Measurements from ENCODE around the gene HS3ST6.
A peak's percentile ranks its signal among the peaks of the same experiment; 100 is the strongest.
"Not testable (repeated sequence)": the region's sequence is repeated elsewhere in the genome, so short reads cannot be mapped to it uniquely, and the experiment has no call there.

The HS3ST6 gene

GRCh38 chr16:1946495-1947368 lies 28.5 kb upstream of the HS3ST6 start:
- no peak for DNase-seq

DNA sequence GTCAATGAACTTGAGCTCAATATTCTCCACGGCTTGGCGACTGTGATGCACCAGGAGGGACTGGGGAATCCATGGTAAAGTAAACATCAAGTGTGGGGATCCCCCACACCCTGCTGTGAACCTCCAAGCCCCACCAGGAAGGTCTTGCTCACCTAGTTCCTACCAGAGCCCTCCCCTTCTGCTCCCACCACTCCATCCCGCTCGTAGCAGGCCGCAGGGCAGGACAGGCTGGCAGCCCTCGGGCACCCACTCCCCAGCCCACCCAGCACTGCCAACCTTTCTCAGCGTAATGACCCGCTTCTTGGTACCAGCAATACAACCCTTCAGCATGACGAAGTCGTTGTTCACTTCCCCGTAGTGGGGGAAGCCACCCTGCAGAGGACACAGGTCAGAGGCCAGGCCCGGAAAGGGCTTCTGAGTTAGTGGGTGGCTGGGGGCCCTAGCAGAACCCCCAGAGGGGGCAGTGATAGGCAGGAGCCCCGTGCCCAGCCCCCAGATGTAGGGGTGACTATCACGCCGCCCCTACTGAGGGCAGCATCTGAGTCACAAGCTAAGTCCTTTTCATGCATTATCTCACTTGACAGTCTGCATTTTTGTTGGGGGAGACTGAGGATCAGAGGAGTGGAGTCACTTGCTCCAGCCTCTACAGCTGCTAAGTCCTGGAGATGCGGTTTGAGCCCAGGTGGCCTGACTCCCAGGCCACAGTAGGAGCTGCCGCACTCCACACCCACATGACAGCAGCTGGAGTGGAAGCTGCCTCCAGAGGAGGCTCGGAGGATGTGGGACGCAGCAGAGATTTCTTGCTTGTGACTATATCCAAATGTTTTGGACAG lies 27.6 kb upstream of the HS3ST6 start:
- no peak for DNase-seq

- no peak for DNase-seq
Measured at GRCh38 chr16:1944612-1945199, 26.5 kb upstream of the HS3ST6 start.

DNA sequence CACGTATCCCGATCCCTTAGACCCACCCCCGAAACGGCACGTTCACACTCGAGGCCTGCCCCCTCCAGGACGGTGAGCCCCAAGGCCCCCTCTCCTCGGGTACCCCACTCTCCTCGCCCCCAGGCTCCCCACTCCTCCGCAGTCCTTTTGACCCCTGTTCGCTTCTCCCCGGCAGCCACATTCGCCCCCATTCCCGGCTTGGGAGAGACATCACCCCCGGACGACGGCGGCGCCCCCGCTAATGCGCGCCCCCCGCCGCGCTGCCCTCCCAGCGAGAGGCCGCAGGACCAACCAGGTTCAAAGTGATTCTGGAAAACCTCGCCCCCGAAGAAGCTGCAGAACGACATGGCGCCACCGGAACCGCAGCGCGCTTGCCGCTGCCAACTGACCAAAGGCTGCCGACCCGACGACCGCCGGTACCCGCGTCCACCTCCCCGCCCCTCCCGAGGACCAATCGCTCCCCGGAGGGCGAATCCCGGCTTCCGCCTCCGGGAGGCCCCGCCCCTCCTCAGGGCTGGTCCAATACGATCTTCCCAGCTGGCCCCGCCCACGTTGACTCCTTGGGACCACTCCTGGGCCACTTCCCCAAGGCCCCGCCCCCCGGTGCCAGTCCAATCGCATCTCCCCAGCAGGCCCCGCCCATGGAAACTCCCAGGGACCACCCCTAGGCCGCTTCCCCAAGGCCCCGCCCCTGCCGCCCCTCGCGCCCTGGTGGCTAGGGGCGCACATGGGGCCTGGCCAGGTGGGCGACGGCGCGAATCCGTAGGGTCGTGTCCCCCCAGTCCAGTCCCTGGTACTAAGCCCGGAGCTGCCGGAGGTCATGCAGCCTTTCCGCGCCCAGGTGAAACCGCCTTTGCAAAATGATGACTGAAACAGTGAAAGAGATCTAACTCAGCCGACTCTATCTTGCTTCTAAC lies 24.9 kb upstream of the HS3ST6 start, which contains the start of gene MSRB1:
MSRB1 (minus strand) TSS at position 390 of the 917 bp plus-strand sequence; CDS start at position 347, 43 bp downstream.
- DNase-seq: peak; percentile 99

DNA sequence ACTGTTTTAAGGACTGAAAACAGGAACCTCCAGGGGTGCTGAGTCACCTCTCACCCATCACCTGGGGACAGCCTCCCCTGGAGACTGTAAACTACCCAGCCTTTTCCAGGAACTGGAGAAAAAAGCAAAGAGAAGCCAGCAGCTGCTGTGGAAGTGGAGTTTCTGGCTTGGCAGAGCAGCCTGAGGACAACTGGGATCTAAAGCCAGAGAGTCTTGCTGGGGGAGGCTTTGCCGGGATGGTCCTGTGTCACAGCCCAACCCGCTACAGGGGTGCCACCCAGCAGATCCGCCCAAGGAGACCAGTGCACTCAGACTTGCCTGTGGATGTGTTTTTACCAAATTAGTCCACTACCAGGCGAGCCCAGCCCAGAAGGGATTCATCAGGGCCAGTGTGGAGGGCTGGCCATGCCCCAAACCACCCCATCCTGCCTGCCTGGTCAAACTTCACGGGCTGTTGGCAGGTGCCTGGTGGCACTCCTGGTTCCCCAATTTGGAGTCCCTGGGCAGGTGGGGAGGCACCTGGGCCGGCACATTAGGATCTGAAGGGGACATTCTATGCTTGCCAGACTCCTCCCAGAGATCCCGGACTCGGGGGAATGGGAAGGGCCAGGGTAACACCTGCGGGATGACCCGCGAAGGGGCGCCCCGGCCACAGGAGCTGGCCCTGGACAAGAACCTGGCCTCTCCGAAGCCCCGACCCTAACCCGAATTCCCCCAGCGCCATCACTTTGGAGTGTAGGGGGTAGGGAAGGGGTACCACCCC lies 24.0 kb upstream of the HS3ST6 start:
- no peak for DNase-seq

DNA sequence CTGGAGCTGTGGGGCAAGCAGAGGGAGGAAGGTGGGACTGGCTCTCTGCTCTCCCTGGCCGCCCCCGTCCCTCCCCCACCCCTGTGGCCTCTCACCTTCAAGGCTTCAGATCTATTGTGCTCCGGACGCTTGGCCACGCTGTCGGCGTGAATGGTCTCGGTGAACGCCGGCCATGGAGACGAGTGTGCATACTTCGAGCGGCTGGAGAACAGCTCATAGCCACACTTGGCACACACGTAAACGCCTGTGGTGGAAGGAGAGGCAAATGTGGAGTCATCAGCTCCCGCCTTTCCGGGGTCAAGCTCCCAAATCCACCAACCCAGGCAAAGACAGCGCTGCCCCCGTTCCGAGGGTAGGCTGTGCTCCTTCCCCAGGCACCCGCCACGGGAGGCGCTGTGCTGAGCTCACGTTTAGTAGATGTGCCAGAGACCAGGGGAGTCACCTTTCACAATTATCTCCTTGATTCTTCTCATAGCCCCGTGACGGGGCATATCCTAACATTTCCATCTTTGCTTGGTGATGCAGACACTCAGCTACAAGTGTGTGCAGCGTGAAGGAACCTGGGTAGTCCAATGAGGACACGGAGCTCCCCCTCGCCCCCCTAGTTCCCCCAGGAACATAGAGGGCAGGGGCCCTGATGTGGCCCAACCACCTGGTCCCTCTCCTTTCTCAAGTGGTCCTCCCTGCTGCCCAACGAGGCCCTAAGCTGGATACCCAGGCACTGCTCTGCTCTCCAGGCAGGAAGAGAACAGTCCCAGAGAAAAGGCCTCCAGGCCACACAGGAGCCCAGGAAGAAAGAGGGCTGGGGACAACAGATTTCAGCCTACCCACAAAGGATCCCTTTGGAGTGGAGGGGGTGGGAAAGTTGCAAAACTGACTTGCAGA lies 23.2 kb upstream of the HS3ST6 start:
- DNase-seq: no peak

- DNase-seq: no peak
Measured at GRCh38 chr16:1940273-1941161, 22.3 kb upstream of the HS3ST6 start.

GRCh38 chr16:1939833-1940232 lies 21.6 kb upstream of the HS3ST6 start:
- DNase-seq: not testable (repeated sequence)

DNA sequence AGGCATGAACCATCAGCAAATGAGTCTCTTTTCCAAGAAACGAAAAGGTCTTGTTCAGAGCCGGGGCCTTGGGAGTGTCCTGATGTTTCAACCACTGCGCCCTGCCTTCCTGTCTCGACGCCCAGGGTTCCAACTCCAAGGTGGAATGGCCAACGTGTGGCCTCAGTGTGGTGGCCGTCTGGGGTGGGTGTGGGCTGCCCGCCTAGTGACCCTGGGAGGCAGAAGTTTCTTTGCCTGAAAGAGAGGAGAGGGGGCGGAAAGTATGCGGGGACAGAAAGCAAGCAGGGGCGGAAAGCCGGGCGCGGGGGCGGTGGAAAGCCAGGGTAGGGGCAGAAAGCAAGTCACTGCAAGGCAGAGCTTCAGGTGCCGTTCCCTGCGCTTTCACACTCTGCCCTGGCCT lies 20.7 kb upstream of the HS3ST6 start:
- no peak for DNase-seq

- DNase-seq: no peak
Measured at GRCh38 chr16:1938316-1938715, 20.1 kb upstream of the HS3ST6 start.

GRCh38 chr16:1936945-1937479 lies 18.8 kb upstream of the HS3ST6 start:
- no peak for DNase-seq

- DNase-seq: no peak
Measured at GRCh38 chr16:1933097-1933661, 15.0 kb upstream of the HS3ST6 start.

DNA sequence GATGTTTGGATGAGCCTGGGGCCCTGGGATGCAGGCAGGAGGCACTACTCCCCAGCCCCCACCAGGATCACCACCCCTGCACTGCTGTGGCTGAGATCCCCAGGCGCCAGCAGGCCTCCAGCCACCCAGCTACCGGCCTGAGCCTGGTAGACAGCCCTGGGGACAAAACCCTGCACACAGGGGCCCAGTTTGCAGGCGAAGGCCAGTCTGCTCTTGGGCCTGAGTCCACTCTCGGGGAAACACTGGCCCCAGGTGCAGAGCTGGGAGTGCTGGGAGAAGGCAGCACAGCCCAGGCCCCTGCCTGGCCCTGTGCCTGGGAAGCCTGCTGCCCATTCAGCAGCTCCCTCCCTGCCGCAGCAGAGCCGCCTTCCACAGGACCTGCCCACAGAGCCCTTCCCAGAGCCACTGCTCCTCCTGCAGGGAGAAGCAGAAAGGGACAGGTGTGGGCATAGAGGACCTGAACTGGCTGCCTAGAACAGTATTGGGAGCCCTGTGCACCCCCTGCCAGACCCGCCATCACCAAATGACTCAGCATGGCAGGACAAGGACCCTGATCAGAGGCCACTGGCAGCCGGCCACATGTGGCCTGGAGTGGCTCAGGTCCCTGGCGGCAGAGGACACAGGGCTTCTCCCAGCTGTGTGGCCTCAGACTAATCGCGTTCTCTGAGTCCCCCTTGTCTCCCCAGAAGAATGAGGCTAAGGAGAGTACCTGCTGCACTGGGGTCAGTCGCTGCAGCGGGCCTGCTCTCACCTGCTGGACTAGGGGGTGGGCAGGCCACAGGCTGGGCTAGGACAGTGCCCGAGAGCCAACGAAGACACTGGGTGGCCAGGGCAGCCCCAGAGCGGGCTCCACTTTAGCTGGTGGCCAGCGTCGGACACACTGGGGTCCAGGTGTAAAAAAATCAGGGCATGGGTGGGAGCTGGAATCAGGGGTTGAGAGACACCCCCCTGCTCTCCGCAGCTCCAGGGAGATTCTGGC lies 14.1 kb upstream of the HS3ST6 start:
- DNase-seq: no peak

GRCh38 chr16:1930338-1930720 lies 12.1 kb upstream of the HS3ST6 start:
- no peak for DNase-seq

DNA sequence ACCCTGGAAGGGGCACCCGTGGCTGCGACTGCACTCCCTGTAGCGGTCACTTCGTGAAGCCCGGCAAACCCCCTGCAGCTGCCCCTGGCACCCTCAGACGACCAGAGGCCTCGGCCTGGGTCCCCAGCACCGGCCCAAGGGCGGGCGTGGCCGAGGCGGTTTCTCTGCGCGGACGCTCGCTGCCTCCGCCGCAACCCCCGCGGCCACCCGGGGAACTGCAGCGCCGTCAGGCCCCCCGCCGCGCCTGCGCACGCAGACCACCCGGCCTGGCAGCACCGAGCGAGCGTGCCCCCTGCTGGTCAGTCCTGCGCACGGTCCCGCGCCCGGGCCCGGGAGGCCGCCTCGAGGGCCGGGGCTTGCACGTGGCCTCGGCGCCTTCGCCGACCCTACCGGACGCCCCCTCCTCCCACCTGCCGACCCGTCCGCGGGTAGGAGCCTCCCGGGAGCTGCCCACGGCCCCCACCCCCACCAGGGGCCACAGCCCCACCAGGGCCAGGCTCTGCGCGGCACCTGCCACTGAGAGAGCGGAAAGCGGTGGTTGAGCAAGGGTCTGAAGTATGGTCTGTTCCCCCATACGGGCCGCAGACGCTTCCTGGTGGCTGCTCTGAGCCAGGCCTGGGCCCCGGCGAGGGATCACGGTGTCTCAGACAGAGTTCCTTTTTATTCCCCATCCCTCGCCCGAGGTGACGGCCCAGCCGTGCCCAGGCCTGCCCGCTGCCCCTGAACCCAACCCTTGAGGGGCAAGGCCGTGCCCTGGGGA lies 11.5 kb upstream of the HS3ST6 start:
- DNase-seq: peak; percentile 41

DNA sequence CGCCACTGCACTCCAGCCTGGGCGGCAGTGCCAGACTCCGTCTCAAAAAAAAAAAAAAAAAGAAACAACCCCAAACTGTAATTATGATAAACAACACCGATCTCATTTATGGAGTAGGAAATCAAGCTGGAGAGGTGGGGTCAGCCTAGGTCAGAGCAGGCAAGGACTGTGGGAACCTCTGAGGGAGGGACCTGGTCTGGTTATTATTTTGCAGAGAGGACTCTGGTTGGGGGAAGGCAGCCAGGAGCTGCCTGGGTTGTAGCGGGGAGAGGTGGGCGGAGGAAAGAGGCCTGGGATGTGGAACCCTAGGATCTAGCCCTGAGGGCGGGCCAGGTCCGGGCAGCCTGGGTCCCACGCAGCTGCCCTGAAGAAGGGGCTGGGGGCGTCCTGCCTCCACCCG lies 10.9 kb upstream of the HS3ST6 start:
- no peak for DNase-seq

- DNase-seq: no peak
Measured at GRCh38 chr16:1926271-1926670, 8.1 kb upstream of the HS3ST6 start.
